Activated T-helper 9 cell treated with anti-CD3 and anti-CD28 coated beads, Interleukin-2, amount 50 U/mL, for 16 hours (primary cell): ENCODE measurements around the gene KDM6B.
"Not testable (repeated sequence)": the region's sequence is repeated elsewhere in the genome, so short reads cannot be mapped to it uniquely, and the experiment has no call there.

Source experiments
- DNase-seq: peaks from one replicate; pipeline ENCODE4 v3.0.0-alpha.2; 2020; ENCODE audit warnings: low read depth

Gene KDM6B

DNA sequence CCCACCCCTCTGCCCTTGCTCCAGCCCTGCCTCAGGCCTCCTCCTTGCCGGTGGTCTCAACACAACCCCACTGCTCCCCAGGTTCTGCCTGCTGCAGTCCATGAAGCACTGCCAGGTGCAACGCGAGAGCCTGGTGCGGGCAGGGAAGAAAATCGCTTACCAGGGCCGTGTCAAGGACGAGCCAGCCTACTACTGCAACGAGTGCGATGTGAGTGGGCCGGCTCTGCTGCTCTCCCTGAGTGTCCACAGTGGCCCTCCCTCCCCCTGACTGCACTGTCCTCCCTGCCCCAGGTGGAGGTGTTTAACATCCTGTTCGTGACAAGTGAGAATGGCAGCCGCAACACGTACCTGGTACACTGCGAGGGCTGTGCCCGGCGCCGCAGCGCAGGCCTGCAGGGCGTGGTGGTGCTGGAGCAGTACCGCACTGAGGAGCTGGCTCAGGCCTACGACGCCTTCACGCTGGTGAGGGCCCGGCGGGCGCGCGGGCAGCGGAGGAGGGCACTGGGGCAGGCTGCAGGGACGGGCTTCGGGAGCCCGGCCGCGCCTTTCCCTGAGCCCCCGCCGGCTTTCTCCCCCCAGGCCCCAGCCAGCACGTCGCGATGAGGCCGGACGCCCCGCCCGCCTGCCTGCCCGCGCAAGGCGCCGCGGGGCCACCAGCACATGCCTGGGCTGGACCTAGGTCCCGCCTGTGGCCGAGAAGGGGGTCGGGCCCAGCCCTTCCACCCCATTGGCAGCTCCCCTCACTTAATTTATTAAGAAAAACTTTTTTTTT is 19.1 kb downstream of the KDM6B start:
- DNase-seq, result no peak

DNA sequence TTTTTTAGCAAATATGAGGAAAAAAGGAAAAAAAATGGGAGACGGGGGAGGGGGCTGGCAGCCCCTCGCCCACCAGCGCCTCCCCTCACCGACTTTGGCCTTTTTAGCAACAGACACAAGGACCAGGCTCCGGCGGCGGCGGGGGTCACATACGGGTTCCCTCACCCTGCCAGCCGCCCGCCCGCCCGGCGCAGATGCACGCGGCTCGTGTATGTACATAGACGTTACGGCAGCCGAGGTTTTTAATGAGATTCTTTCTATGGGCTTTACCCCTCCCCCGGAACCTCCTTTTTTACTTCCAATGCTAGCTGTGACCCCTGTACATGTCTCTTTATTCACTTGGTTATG is 19.6 kb downstream of the KDM6B start:
- no peak for DNase-seq

DNA sequence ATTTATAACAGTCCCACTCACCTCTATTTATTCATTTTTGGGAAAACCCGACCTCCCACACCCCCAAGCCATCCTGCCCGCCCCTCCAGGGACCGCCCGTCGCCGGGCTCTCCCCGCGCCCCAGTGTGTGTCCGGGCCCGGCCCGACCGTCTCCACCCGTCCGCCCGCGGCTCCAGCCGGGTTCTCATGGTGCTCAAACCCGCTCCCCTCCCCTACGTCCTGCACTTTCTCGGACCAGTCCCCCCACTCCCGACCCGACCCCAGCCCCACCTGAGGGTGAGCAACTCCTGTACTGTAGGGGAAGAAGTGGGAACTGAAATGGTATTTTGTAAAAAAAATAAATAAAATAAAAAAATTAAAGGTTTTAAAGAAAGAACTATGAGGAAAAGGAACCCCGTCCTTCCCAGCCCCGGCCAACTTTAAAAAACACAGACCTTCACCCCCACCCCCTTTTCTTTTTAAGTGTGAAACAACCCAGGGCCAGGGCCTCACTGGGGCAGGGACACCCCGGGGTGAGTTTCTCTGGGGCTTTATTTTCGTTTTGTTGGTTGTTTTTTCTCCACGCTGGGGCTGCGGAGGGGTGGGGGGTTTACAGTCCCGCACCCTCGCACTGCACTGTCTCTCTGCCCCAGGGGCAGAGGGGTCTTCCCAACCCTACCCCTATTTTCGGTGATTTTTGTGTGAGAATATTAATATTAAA is 20.2 kb downstream of the KDM6B start:
- no peak for DNase-seq

DNA sequence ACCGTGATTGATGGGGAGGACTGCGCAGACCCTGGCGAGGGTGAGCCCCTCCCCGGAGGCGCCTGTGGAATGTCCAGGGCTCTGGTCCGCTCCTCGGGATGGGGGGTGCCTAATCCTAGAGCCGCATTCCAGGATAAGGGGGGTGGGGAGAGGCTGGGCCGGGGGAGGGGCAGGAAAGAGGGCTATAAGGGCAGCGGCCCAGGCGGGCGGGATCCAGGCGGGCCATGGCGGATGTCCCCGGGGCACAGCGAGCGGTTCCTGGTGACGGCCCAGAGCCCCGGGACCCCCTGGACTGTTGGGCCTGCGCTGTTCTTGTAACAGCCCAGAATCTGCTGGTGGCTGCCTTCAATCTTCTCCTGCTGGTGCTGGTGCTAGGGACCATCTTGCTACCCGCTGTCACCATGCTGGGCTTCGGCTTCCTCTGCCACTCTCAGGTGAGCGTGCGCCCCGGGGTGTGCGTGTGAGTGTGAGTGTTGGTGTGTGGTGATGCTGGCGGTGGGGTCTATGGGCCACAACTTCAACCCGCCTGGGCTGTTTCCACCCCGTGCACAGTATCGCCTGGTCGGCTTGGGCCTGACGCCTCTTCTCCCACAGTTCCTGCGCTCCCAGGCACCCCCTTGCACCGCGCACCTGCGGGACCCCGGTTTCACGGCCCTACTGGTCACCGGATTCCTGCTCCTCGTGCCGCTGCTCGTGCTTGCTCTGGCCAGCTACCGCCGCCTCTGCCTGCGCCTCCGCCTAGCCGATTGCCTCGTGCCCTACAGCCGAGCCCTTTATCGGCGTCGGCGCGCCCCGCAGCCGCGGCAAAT is 21.0 kb downstream of the KDM6B start, which contains the start of gene TMEM88:
TMEM88 (plus strand) TSS at position 216 of the 809 bp plus-strand sequence; CDS start at position 225, 9 bp downstream.
- DNase-seq, result no peak

DNA sequence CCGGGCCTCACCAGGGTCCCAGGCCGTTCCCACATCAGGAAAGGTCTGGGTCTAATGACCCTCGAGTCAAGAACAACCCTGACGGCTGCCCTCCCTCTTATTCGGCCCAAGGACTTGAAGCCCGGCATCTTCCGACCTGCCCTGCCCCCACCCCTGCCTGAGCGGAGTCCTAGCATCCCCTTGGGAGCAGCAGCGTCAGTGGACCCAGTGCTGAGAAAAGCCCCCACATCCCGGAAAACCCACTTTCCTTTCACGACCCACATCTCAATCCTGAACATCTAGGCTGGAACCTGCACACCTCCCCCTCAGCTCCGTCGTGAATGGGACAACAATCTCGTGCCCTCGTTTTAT is 21.6 kb downstream of the KDM6B start:
- DNase-seq, result no peak

DNA sequence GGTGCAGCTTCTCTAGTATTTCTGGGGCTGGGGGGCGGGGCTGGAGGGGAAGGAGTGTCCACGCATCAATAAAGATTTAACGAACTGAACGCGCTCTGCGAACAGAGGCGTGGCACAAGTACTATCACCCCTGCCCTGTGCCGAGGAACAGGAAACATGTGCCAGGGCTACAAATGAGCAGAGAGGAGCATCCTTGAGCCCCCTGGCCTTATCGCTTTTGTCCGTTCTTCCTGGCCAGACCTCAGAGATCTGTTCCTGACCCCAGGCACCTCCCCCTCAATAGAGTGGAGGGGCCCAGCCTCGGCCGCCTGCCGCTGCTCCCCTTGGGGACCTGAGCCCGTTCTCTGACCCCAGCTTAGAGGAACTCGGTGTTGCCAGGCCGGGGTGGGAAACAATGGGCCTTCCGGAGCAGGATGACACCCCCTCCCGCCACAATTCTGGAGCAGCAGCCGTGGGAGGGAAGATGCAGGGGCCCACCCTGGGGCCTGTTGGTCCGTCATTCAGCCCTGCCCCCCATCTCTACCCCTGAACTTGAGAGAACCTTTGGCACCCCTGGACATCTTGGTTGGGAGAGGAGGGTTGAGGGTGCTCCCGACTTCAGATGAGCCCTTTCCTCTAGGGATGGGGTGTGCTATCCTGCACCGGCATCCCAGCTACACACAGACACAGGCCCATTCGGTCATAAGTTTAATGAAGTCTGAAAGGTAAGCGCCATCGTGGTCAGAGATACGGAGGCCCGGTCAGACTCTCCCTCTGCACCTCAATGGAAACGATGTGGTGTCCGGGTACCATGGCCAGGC is 22.2 kb downstream of the KDM6B start:
- DNase-seq, result no peak

DNA sequence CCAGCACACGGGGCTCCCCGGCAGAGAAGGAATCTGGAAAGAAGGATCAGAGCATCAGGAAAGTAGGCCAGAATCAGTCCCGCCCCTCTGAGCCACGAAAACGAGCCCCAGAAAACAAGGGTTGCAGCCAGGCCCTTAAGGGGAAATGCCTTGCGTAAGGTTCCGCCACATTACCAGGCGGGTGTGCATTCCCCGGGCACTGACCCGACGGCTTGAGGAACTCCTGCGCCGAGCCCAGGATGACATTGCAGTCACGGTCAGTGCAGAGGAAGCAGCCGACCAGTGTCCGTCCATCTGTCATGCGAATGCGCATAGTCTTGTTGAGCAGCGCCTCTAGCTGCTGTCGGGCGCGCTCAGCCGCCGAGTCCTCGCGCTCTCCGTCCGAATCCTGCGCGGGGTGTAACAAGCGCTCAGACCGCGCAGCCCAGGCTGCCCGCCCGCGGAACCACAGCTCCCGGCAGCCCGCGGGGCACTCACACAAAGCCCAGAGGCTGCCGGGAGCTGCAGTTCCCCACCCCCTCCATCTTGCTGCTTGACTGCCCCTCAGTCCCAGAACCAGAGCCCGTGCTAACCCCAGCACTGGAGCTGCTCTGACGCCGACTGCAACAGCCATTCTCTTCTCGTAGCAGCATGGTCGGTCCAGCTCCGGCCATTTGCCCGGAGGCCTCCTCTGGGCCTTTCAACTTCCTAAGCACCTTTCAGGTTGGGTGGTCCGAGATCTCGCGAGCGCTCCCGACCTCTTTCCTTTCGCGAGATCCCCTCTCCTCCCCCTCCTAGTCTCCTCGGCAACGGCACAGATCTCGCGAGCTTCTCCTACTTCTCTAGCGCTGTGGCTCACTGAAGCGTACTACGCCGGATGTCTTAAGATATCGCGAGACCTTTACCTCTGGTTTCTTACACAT is 23.0 kb downstream of the KDM6B start, which contains the start of gene NAA38:
NAA38 (minus strand) TSS at position 749 of the 902 bp plus-strand sequence; CDS start at position 653, 96 bp downstream.
- peak; percentile 84 for DNase-seq

DNA sequence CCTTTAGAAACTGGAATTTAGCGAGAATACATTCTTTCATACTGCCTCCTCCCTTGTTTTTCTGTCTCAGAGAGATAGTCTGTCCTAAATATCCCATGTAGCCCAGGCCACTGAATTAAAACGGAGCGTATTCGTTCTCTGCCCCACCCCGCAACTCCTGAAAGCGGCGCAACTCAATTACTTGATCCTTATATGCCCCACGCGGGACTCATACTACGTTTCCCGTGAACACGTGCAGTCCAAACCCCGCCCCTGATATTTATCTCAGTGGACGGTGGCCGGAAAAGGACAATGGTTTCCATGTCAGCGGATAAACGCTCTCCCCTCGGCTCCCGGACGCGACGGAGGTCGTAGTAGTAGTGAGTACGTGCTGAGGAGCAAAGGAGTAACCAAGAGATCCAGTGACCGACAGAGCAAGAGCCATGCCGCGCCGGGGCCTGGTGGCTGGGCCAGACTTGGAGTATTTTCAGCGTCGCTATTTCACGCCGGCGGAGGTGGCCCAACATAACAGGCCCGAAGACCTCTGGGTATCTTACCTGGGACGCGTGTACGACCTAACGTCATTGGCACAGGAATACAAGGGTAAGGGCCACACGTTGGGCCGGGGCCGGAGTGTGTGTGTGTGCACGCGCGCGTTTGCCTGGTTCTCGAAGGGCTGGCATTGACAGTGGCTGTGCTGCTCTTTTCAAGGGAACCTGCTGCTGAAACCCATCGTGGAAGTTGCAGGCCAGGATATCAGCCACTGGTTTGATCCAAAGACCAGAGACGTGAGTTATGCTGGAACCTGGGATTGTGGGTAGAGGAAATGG is 23.9 kb downstream of the KDM6B start, which contains the start of gene CYB5D1:
CYB5D1 (plus strand) TSS at position 291 of the 809 bp plus-strand sequence; CDS start at position 423, 132 bp downstream.
- peak; percentile 79 for DNase-seq

DNA sequence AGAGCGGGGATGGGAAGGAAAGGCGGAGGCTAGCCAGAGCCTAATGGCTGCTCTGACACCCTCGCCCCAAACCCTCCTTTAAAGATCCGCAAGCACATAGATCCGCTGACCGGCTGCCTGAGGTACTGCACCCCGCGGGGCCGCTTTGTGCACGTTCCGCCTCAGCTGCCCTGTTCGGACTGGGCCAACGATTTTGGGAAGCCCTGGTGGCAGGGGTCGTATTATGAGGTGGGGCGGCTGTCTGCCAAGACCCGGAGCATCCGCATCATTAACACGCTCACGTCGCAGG is 24.4 kb downstream of the KDM6B start:
- DNase-seq, result no peak

DNA sequence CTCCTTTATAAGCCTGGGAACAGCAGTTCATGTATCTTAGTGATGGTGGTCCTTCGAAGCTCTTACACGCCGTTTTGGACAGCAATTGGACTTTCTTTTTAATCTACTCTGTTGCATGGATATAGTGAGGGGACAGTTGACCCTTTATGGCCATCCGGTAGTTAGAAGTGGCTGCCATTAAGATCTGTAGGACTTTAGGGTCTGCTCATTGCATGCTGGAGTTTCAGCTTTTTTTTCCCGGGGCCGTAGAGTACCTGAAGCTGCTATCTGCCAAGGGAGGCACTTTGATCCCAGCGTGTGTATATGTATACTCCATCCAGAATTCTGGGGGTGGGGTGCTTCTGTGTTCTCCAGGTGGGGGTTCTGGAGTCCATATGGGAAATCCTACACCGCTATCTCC is 25.0 kb downstream of the KDM6B start:
- DNase-seq, result no peak

DNA sequence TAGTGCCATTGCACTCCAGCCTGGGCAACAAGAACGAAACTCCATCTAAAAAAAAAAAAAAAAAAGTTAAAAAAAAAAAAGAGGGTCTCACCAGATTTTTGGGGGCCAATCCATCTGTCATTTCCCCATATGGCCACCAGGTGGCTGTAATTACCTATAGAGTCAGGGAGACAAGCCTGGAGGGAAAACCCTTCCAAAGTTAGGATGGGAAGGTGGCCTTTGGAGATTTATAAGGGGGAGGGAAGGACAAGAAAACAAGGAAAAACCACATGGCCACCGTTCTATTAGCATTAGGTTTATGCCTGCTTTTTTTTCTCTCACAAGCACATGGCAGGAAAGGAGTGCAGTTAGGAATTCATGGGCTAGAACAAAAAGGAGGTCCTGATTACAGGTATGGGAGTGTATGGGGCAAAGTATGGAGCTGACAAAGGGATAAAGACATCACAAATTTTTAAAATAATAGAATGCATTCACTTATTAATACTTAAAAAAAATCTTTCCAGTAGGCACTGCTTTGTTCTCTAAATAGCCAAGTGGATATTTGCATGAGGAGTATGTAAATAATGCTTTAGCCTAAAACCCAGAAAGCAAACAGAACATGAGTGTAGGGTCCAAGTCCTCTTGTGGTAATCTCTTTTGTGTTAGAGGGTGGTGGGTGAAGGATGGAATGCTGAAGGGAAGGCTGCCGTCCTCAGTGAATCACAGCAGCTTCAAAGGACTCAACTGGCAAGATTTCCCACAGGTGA is 28.8 kb downstream of the KDM6B start:
- DNase-seq, result no peak

DNA sequence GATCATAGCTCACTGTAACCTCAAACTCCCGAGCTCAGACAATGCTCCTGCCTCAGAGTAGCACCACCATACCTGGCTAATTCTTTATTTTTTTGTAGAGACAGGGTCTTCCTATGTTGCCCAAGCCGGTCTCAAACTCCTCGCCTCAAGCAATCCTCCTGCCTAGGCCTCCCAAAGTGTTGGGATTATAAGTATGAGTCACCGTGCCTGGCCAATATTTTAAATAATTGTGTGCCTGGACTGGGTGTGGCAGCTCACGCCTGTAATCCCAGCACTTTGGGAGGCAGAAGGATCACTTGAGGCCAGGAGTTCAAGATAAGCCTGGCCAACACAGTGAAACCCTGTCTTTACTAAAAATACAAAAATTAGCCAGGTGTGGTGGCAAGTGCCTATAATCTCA is 30.4 kb downstream of the KDM6B start:
- not testable (repeated sequence) for DNase-seq

DNA sequence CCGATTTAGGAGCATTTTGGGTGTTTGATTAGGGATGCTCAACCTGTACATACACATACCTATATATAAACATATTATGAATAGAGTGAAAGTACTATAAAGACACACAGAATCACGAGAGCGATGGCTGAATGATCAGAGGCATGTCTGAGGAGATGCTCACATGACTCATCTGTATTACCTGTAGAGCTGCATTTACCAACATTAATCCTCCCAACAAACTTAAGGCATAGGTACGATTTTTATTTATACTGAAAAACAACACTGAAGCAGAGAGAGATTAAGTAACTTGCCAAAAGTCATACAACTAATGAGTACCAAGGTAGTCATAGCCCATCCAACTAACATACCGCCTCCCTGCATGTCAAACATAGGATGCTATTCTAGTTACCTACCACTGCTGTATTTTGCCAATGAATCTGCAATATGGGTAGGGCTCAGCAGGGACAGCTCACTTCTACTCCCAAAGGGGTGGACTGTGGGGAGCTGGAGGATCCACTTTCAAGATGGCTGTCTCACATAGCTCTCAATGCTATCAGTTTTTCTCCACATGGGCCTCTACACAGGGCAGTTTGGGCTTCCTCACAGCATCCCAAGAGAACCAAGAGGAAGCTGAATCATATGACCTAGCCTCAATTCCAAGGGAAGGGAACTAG is 31.1 kb downstream of the KDM6B start:
- DNase-seq, result no peak

DNA sequence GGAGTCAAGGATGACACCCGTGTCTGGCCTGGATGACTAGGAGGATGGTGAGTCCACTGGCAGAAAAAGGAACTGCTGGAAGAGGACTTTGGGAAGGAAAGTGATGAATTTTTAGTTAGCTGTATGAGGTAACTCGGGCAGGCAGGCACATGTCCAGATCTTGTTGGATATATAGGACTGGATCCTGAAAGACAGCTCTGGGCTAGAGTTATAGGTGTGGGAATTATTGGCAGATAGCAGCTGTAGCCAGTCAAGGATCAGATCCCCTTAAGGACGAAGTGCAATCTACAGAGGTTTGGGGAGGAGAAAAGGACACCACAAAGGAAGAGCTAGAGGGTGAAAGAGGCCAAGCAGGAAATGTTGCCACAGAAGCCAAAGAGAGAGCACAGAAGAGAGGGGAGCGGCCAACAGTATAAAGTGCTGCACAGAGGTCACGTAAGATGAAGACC is 33.9 kb downstream of the KDM6B start:
- DNase-seq, result no peak

DNA sequence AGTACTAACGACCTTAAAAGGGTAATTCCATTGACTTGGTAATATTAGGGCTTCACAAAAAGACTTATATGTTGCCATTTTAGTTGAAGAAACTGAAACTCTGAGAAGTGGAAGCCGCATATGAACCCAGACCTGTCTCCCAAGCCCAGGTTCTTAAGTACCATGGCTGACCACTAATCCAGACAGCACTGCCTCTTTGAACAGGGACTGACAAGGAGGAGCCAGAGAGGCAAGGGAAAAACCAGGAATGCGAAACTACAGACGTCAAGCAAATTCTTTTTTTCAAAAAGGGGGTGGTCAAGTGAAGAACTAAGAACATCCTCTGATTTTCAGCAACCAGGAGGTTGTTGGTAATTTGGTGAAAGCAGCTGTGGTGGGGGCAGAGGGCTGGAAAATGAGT is 39.0 kb downstream of the KDM6B start:
- no peak for DNase-seq

DNA sequence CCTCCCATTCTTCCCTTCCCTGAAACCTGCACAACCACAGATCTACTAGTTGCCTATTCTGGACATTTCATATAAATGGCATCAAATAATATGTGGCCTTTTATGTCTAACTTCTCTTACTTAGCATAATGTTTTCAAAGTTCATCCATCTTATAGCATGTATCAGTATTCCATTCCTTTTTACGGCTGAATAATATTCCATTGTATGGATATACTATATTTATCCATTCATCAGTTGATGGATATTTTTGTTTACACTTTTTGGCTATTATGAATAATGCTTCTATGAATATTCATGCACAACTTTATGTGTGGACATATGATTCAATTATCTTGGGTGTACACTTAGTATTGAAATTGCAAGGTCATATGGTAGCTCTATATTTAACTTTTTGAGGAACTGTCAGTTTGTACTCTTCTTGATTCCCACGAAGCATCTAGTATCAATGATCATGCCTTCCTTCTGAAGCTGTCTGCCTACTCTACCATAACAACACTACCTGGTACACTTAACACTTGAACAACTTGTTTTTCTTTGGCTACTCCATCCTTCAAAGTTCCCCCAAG is 41.9 kb downstream of the KDM6B start:
- no peak for DNase-seq

DNA sequence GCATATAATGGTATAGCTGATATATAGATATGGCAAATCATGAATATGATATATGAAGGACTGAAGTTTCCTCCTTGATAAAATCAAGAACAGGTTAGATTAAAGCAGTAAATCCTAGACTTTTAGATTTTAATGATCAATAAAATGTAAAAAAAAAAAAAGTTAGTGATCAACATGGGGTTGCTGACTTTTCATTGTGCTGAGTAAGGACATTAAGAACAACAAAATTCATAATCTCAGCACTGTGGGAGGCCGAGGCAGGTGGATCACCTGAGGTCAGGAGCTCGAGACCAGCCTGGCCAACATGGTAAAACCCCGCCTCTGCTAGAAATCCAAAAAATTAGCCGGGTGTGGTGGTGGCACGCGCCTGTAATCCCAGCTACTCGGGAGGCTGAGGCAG is 44.2 kb downstream of the KDM6B start:
- no peak for DNase-seq
